ENCODE measurements around the gene PRR20E. TPM values are rescaled to one million over a fixed set of nuclear protein-coding genes. Genes with fewer than 3 reads are reported as not detected.

PRR20E gene
- polyA plus RNA-seq, 3 donors: not detected

GRCh38 chr13:57212989-57213388 lies 46.0 kb downstream of the PRR20E start:
- Histone ChIP-seq H3K27ac (ENCODE audit: low read depth in 1 of 2, low read length in 2 of 2) (no peak overlapping the region), H3K4me1 (ENCODE audit: control insufficient read depth in 1 of 2, insufficient read depth in 2 of 2, low read length in 2 of 2) (no peaks in the 10 kb centered on the region), H3K9me3 (replicated peaks in 1 of 2; ENCODE audit: control insufficient read depth in 1 of 2, insufficient read depth in 1 of 2, low read length in 2 of 2) (no peaks in the 10 kb centered on the region), H3K79me2 (ENCODE audit: insufficient read depth, low read length) (no peaks in the 10 kb centered on the region), H3K9ac (ENCODE audit: insufficient read depth, low read length, poor library complexity, severe bottlenecking) (no peak overlapping the region), H3K4me3 (replicated peaks in 1 of 3; ENCODE audit: low read depth in 2 of 3, low read length in 3 of 3) (no peak overlapping the region), H3K4me2 (replicated peaks; ENCODE audit: extremely low read depth, low read length, poor library complexity, severe bottlenecking) (no peak overlapping the region), H3K36me3 (replicated peaks in 1 of 2; ENCODE audit: control insufficient read depth in 1 of 2, insufficient read depth in 2 of 2, low read length in 2 of 2) (no peaks in the 10 kb centered on the region), H4K20me1 (ENCODE audit: insufficient read depth, low read length) (no peaks in the 10 kb centered on the region), H3K27me3 (ENCODE audit: control insufficient read depth in 2 of 2, insufficient read depth in 2 of 2, low read length in 2 of 2) (no peaks in the 10 kb centered on the region), H2AFZ (ENCODE audit: insufficient read depth, low read depth, low read length, poor library complexity, severe bottlenecking) (no peak overlapping the region)
- Mint-ChIP-seq H3K4me3 (no peak overlapping the region), H3K27ac (no peak overlapping the region), H3K36me3 (no peaks in the 10 kb centered on the region), H3K9me3 (peaks cover 0 to 14% (median 2%) of the 10 kb centered on the region in 7 donors), H3K27me3 (ENCODE audit: low read depth in 3 of 3) (peaks cover 0 to 1% (median 0%) of the 10 kb centered on the region in 3 donors), H3K4me1 (no peaks in the 10 kb centered on the region)
- TF ChIP-seq, protein P1, sequence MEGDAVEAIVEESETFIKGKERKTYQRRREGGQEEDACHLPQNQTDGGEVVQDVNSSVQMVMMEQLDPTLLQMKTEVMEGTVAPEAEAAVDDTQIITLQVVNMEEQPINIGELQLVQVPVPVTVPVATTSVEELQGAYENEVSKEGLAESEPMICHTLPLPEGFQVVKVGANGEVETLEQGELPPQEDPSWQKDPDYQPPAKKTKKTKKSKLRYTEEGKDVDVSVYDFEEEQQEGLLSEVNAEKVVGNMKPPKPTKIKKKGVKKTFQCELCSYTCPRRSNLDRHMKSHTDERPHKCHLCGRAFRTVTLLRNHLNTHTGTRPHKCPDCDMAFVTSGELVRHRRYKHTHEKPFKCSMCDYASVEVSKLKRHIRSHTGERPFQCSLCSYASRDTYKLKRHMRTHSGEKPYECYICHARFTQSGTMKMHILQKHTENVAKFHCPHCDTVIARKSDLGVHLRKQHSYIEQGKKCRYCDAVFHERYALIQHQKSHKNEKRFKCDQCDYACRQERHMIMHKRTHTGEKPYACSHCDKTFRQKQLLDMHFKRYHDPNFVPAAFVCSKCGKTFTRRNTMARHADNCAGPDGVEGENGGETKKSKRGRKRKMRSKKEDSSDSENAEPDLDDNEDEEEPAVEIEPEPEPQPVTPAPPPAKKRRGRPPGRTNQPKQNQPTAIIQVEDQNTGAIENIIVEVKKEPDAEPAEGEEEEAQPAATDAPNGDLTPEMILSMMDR (IDR thresholded peaks at IDR 0.05): no peak
- no peak for DNase-seq
- intact Hi-C loops (cut with micrococcal nuclease): no loop called here
- WGBS (ENCODE audit: insufficient coverage): no CpG with 5 or more reads among the region's 1 CpG

Small RNA genes lying within 50 kb of the gene (small RNA-seq; reads per million reads assigned to genes)
- not detected for gene PRR20FP (ENCODE audit: insufficient read length, low read depth)

Other genes with a start within 250 kb of the PRR20E start
- not detected for gene PRR20A, start 26.3 kb upstream of the PRR20E start, polyA plus RNA-seq
- not detected for gene PRR20B, start 19.7 kb upstream of the PRR20E start, polyA plus RNA-seq
- not detected for gene PRR20C, start 13.1 kb upstream of the PRR20E start, polyA plus RNA-seq
- gene PRR20D, start 6.6 kb upstream of the PRR20E start, polyA plus RNA-seq: not detected

Measured in CD14-positive monocyte (primary cell).